Smooth muscle cell (in vitro differentiated cells): ENCODE results near the gene MMP23B. TPM values are rescaled to one million over a fixed set of nuclear protein-coding genes. Genes with fewer than 3 reads are reported as not detected.

Source experiments
- DNase-seq: peaks from one replicate; lab custom pipeline; 2025; ENCODE audit not compliant: unreplicated experiment; lab: John Stamatoyannopoulos, UW
- H2AFZ ChIP-seq: fragments of 200-600 bp; sonication (generic); 2 replicates; pipeline ENCODE4 v1.6.0; 2016; ENCODE audit warnings: antibody characterized with exemption, low read depth, mild to moderate bottlenecking
- H3F3A ChIP-seq: fragments of 200-600 bp; sonication (generic); 2 replicates; pipeline ENCODE4 v1.6.0; 2017; ENCODE audit warnings: antibody characterized with exemption, low read depth
- H3K27ac ChIP-seq: fragments of 200-600 bp; sonication (generic); 2 replicates; pipeline ENCODE4 v1.5.1; 2016; ENCODE audit warnings: low read depth, mild to moderate bottlenecking
- H3K27me3 ChIP-seq: fragments of 200-600 bp; sonication (generic); 2 replicates; pipeline ENCODE4 v1.6.1; 2016; ENCODE audit warnings: low read depth, mild to moderate bottlenecking
- H3K36me3 ChIP-seq: fragments of 200-600 bp; sonication (generic); 2 replicates; pipeline ENCODE4 v1.5.1; 2016; ENCODE audit warnings: low read depth
- H3K4me1 ChIP-seq: fragments of 200-600 bp; sonication (generic); 2 replicates; pipeline ENCODE4 v1.5.1; 2016; ENCODE audit warnings: low read depth
- H3K4me2 ChIP-seq: fragments of 200-600 bp; sonication (generic); 2 replicates; pipeline ENCODE4 v1.6.0; 2016; ENCODE audit warnings: mild to moderate bottlenecking
- H3K4me3 ChIP-seq: fragments of 200-600 bp; sonication (generic); 2 replicates; pipeline ENCODE4 v1.5.1; 2016; ENCODE audit warnings: mild to moderate bottlenecking
- H3K79me2 ChIP-seq: fragments of 200-600 bp; sonication (generic); 2 replicates; pipeline ENCODE4 v1.6.0; 2016; ENCODE audit warnings: low read depth, mild to moderate bottlenecking
- H3K9ac ChIP-seq: fragments of 200-600 bp; sonication (generic); 2 replicates; pipeline ENCODE4 v1.6.0; 2016; ENCODE audit warnings: low read depth
- H3K9me3 ChIP-seq: fragments of 200-600 bp; sonication (generic); replicated peaks from 2 replicates; pipeline ENCODE4 v1.5.1; 2016; ENCODE audit warnings: low read depth
- H4K20me1 ChIP-seq: fragments of 200-600 bp; sonication (generic); 2 replicates; pipeline ENCODE4 v1.6.0; 2016; ENCODE audit warnings: low read depth
- CTCF ChIP-seq: fragments of 200-600 bp; sonication (generic); IDR thresholded peaks from 2 replicates; pipeline ENCODE4 v1.5.1; 2017; ENCODE audit warnings: borderline replicate concordance, mild to moderate bottlenecking, antibody characterized with exemption; ENCODE audit not compliant: insufficient read depth, poor library complexity, severe bottlenecking
- WGBS: methylation state at CpG from one replicate; pipeline ENCODE4 v1.1.7; 2016; ENCODE audit warnings: low lambda C conversion rate; 5-methylcytosine and 5-hydroxymethylcytosine counted together
- polyA plus RNA-seq: library from polyadenylated mRNA; unstranded; fragments of >200 nt; fragmentation: Nextera tagmentation; extraction: Ambion mirVana; gene quantifications from 2 replicates; pipeline ENCODE4 v1.2.1, GENCODE V29; 2016
- total RNA-seq: library from RNA; depleted of rRNA; stranded (reverse); fragments of >200 nt; gene quantifications from 2 replicates; pipeline ENCODE4 v1.2.3, GENCODE V29; 2014

The MMP23B gene
- total and polyA plus RNA-seq, 2 experiments from 2014 or later, result 81.7 to 218 TPM

- Histone ChIP-seq H3K4me2 (no peak overlapping the region), H3K4me3 (no peak overlapping the region), H3K36me3 (no peaks in the 10 kb centered on the region), H3K27ac (no peak overlapping the region), H3K79me2 (no peaks in the 10 kb centered on the region), H4K20me1 (peaks cover 64% of the 10 kb centered on the region), H3K4me1 (peaks cover 8% of the 10 kb centered on the region), H3K9me3 (no peaks in the 10 kb centered on the region), H2AFZ (no peak overlapping the region), H3K27me3 (no peaks in the 10 kb centered on the region), H3F3A (peaks cover 3% of the 10 kb centered on the region), H3K9ac (no peak overlapping the region)
- WGBS, result 97% methylated on average over 25 of the region's 28 CpGs
- DNase-seq, result no peak
- TF ChIP-seq CTCF, result no peak
Observed at GRCh38 chr1:1625404-1625775, 6.6 kb upstream of the MMP23B start.

GRCh38 chr1:1625824-1626206 is 6.2 kb upstream of the MMP23B start:
- Histone ChIP-seq H3K27ac (no peak overlapping the region), H3K4me3 (no peak overlapping the region), H3K9ac (no peak overlapping the region), H3K4me2 (no peak overlapping the region), H3K36me3 (no peaks in the 10 kb centered on the region), H3K9me3 (no peaks in the 10 kb centered on the region), H2AFZ (no peak overlapping the region), H3F3A (peaks cover 3% of the 10 kb centered on the region), H3K27me3 (no peaks in the 10 kb centered on the region), H3K4me1 (peaks cover 8% of the 10 kb centered on the region), H4K20me1 (peaks cover 60% of the 10 kb centered on the region), H3K79me2 (no peaks in the 10 kb centered on the region)
- WGBS, result 93% methylated on average over 5 of the region's 8 CpGs
- no peak for TF ChIP-seq CTCF
- no peak for DNase-seq

GRCh38 chr1:1626207-1627141 is 5.5 kb upstream of the MMP23B start:
- H3K9ac ChIP-seq, result no peak overlapping the region

More at GRCh38 chr1:1626207-1627141, 5.5 kb upstream of the MMP23B start:
- DNase-seq, result no peak
- H4K20me1 ChIP-seq, result peaks cover 53% of the 10 kb centered on the region
- no peak overlapping the region for H2AFZ ChIP-seq
- H3K4me3 ChIP-seq, result no peak overlapping the region
- no peak overlapping the region for H3K27ac ChIP-seq
- WGBS, result 95% methylated on average over 39 of the region's 48 CpGs
- no peaks in the 10 kb centered on the region for H3K27me3 ChIP-seq
- no peak overlapping the region for H3K4me2 ChIP-seq
- H3K79me2 ChIP-seq, result no peaks in the 10 kb centered on the region
- peaks cover 4% of the 10 kb centered on the region for H3F3A ChIP-seq
- peaks cover 7% of the 10 kb centered on the region for H3K4me1 ChIP-seq
- TF ChIP-seq CTCF, result no peak
- no peaks in the 10 kb centered on the region for H3K36me3 ChIP-seq
- no peaks in the 10 kb centered on the region for H3K9me3 ChIP-seq
